HCT116 (cell line): ENCODE measurements around the gene HLA-F. TPM values are rescaled to one million over a fixed set of nuclear protein-coding genes. Genes with fewer than 3 reads are reported as not detected.

Source experiments
- ATAC-seq: fragments of 200-7000 bp; cut with Tn5 transposase; 2 replicates; pipeline ENCODE4 v1.9.1; 2020; ENCODE audit warnings: mild to moderate bottlenecking, moderate library complexity
- BruUV-seq: library from RNA; stranded (reverse); fragments of 400-500 nt; replicated peaks from 2 replicates; lab custom pipeline; 2021; lab: Mats Ljungman, UMichigan
- CTCF ChIA-PET: fragments of 300-600 bp; sonication (Branson Sonifier 250); formaldehyde crosslinking; loops from one replicate; lab custom pipeline; 2021; ENCODE audit warnings: antibody characterized with exemption; lab: Charles Lee
- POLR2A ChIA-PET: fragments of 300-600, 350-600 bp; sonication (Branson Sonifier 250); formaldehyde crosslinking; loops from one replicate; lab custom pipeline; 2021; ENCODE audit warnings: antibody characterized with exemption; lab: Charles Lee
- RAD21 ChIA-PET, 2 experiments: fragments of 300-600 bp; sonication (Branson Sonifier 250); formaldehyde crosslinking; loops; one replicate each; lab custom pipeline; 2023; ENCODE audit warnings: low total read pairs in 2 of 2; ENCODE audit not compliant: uncharacterized antibody in 2 of 2, unreplicated experiment in 2 of 2, low non-redundant PET in 1 of 2; lab: Charles Lee
- DNase-seq: peaks from one replicate; pipeline ENCODE4 v3.0.0-alpha.2; 2010; ENCODE audit warnings: low read depth, low spot score
- H2AFZ ChIP-seq: fragments of 200-600 bp; shearing (Covaris generic), sonication (generic); 2 replicates; pipeline ENCODE4 v1.6.1; 2017; ENCODE audit warnings: low read depth, mixed run types, mixed read lengths, antibody characterized with exemption, low read length; ENCODE audit not compliant: poor library complexity, severe bottlenecking
- H3K27ac ChIP-seq: 2 replicates; pipeline ENCODE4 v1.5.1; 2012; ENCODE audit warnings: low read depth, low read length
- H3K27me3 ChIP-seq: fragments of 200-600 bp; sonication (generic); 2 replicates; pipeline ENCODE4 v1.6.1; 2016; ENCODE audit warnings: mixed run types, low read length, mixed read lengths; ENCODE audit not compliant: insufficient read depth
- H3K36me3 ChIP-seq, 2 experiments: fragments of 200-500 bp in 1 of 2; fragments of 200-600 bp in 1 of 2; sonication (Bioruptor generic) in 1 of 2; sonication (generic) in 1 of 2; 2 replicates each; pipeline versions ENCODE4 v1.5.1 to v1.6.1; 2014 to 2016; ENCODE audit warnings: low read length in 2 of 2, inconsistent platforms in 1 of 2, mixed read lengths in 1 of 2, mixed run types in 1 of 2; ENCODE audit not compliant: insufficient read depth in 2 of 2, control insufficient read depth in 1 of 2
- H3K4me1 ChIP-seq, 2 experiments: fragments of 200-600 bp in 1 of 2; sonication (generic) in 1 of 2; 2 replicates each; pipeline versions ENCODE4 v1.5.1 to v1.6.1; 2012 to 2017; ENCODE audit warnings: low read length in 2 of 2, inconsistent platforms in 1 of 2, mild to moderate bottlenecking in 1 of 2, mixed read lengths in 1 of 2, mixed run types in 1 of 2, moderate library complexity in 1 of 2; ENCODE audit not compliant: insufficient read depth in 2 of 2, control insufficient read depth in 1 of 2
- H3K4me2 ChIP-seq: fragments of 200-600 bp; sonication (generic); 2 replicates; pipeline ENCODE4 v1.6.1; 2017; ENCODE audit warnings: mixed run types, low read length, mixed read lengths
- H3K4me3 ChIP-seq, 2 experiments: fragments of 200-600 bp in 1 of 2; sonication (generic) in 1 of 2; replicated peaks in 1 of 2; 2 replicates each; pipeline ENCODE4 v1.5.1; 2011 to 2016; ENCODE audit warnings: low read length in 2 of 2, control low read depth in 1 of 2, low read depth in 1 of 2, mild to moderate bottlenecking in 1 of 2, mixed read lengths in 1 of 2, mixed run types in 1 of 2
- H3K79me2 ChIP-seq: fragments of 200-600 bp; sonication (generic); 2 replicates; pipeline ENCODE4 v1.6.1; 2017; ENCODE audit warnings: mild to moderate bottlenecking, mixed run types, low read length, moderate library complexity, mixed read lengths; ENCODE audit not compliant: insufficient read depth
- H3K9ac ChIP-seq: fragments of 200-600 bp; sonication (generic); 2 replicates; pipeline ENCODE4 v1.6.1; 2016; ENCODE audit warnings: low read length, mixed read lengths
- H3K9me2 ChIP-seq: fragments of 200-600 bp; sonication (generic), shearing (Covaris generic); 2 replicates; pipeline ENCODE4 v1.6.1; 2017; ENCODE audit warnings: mixed run types, mild to moderate bottlenecking, moderate library complexity; ENCODE audit not compliant: insufficient read depth
- H3K9me3 ChIP-seq, 2 experiments: fragments of 200-500 bp in 1 of 2; fragments of 200-600 bp in 1 of 2; sonication (Bioruptor generic) in 1 of 2; sonication (generic) in 1 of 2; 2 replicates each; pipeline ENCODE4 v1.6.1; 2014 to 2017; ENCODE audit warnings: low read length in 2 of 2, mixed read lengths in 2 of 2, inconsistent platforms in 1 of 2, low read depth in 1 of 2, mild to moderate bottlenecking in 1 of 2, mixed run types in 1 of 2, moderate library complexity in 1 of 2; ENCODE audit not compliant: control insufficient read depth in 1 of 2, insufficient read depth in 1 of 2
- H4K20me1 ChIP-seq: fragments of 200-600 bp; sonication (generic), shearing (Covaris generic); 2 replicates; pipeline ENCODE4 v1.6.1; 2017; ENCODE audit warnings: mixed run types, mild to moderate bottlenecking, moderate library complexity; ENCODE audit not compliant: insufficient read depth
- CEBPB ChIP-seq: IDR thresholded peaks from 2 replicates; pipeline ENCODE4 v1.6.1; 2012; ENCODE audit warnings: low read depth
- ELF1 ChIP-seq: IDR thresholded peaks from 2 replicates; pipeline ENCODE4 v1.6.1; 2012; ENCODE audit warnings: low read depth, borderline replicate concordance
- EZH2 ChIP-seq: fragments of 200-600 bp; sonication (generic); IDR thresholded peaks from 2 replicates; pipeline ENCODE4 v1.6.1; 2017; ENCODE audit warnings: antibody characterized with exemption, mixed run types
- EZH2phosphoT487 ChIP-seq: fragments of 200-600 bp; IDR thresholded peaks from 2 replicates; pipeline ENCODE4 v1.6.1; 2018; ENCODE audit warnings: antibody characterized with exemption, borderline replicate concordance
- FOSL1 ChIP-seq: IDR thresholded peaks from 2 replicates; pipeline ENCODE4 v1.6.1; 2012; ENCODE audit warnings: low read depth
- RAD21 ChIP-seq: IDR thresholded peaks from 2 replicates; pipeline ENCODE4 v1.6.1; 2012; ENCODE audit warnings: low read depth, mild to moderate bottlenecking
- REST ChIP-seq: IDR thresholded peaks from 2 replicates; pipeline ENCODE4 v1.6.1; 2012; ENCODE audit warnings: low read depth
- ZBTB33 ChIP-seq: IDR thresholded peaks from 2 replicates; pipeline ENCODE4 v1.6.1; 2011; ENCODE audit warnings: mild to moderate bottlenecking, low read length, moderate library complexity; ENCODE audit not compliant: insufficient replicate concordance; ENCODE audit errors: extremely low read depth
- intact Hi-C: fragments of 100-400 bp; cut with micrococcal nuclease; formaldehyde crosslinking; loops from 2 replicates; pipeline ENCODE4 v1.10.0; 2022
- total RNA-seq: library from RNA; stranded (reverse); gene quantifications from one replicate; pipeline ENCODE4 v1.2.1, GENCODE V29; 2021; ENCODE audit not compliant: unreplicated experiment

HLA-F gene
- total RNA-seq, 1 experiment from 2014 or later, result 24.6 TPM

GRCh38 chr6:29770306-29770705 is 47.1 kb downstream of the HLA-F start:
- no peaks in the 10 kb centered on the region for H3K27me3 ChIP-seq
- RAD21 ChIA-PET, result no interaction called here
- no peaks in the 10 kb centered on the region for H4K20me1 ChIP-seq
- no peak overlapping the region for H3K27ac ChIP-seq
- no peaks in the 10 kb centered on the region for H3K36me3 ChIP-seq
- no peak overlapping the region for H3K4me3 ChIP-seq
- no TSS peak for BruUV-seq
- H3K9ac ChIP-seq, result no peak overlapping the region
- POLR2A ChIA-PET, result no interaction called here
- H3K79me2 ChIP-seq, result no peaks in the 10 kb centered on the region
- H3K9me3 ChIP-seq, result no peaks in the 10 kb centered on the region
- H2AFZ ChIP-seq, result no peak overlapping the region
- CTCF ChIA-PET, result no interaction called here
- H3K4me2 ChIP-seq, result no peak overlapping the region
- H3K4me1 ChIP-seq, result no peaks in the 10 kb centered on the region
- no peaks in the 10 kb centered on the region for H3K9me2 ChIP-seq
- ATAC-seq, result no peak
- TF ChIP-seq EZH2 (no peak), RAD21 (no peak), FOSL1 (no peak), CEBPB (no peak), ZBTB33 (no peak), EZH2phosphoT487 (no peak)
- intact Hi-C loops, result no loop called here
- no peak for DNase-seq

GRCh38 chr6:29776684-29777083 is 53.5 kb downstream of the HLA-F start:
- ChIA-PET POLR2A (no interaction called here), CTCF (no interaction called here), RAD21 (no interaction called here)
- no TSS peak for BruUV-seq
- Histone ChIP-seq H4K20me1 (no peaks in the 10 kb centered on the region), H3K27me3 (no peaks in the 10 kb centered on the region), H3K9me2 (no peaks in the 10 kb centered on the region), H3K4me1 (no peaks in the 10 kb centered on the region), H3K4me3 (no peak overlapping the region), H3K79me2 (no peaks in the 10 kb centered on the region), H3K27ac (no peak overlapping the region), H2AFZ (no peak overlapping the region), H3K4me2 (no peak overlapping the region), H3K9ac (no peak overlapping the region), H3K9me3 (no peaks in the 10 kb centered on the region), H3K36me3 (no peaks in the 10 kb centered on the region)
- no peak for TF ChIP-seq REST
- TF ChIP-seq ELF1, result no peak
- intact Hi-C loops, result no loop called here
- DNase-seq, result no peak
- no peak for ATAC-seq
